OCI-LY1 (cell line): ENCODE measurements around the gene CACNA1C.

Experiments used
- H2AFZ ChIP-seq: fragments of 200-600 bp; sonication (generic), shearing (Covaris generic); 2 replicates; pipeline ENCODE4 v1.6.0; 2014; ENCODE audit warnings: antibody characterized with exemption, mild to moderate bottlenecking, low read length
- H3F3A ChIP-seq: fragments of 200-600 bp; sonication (generic), shearing (Covaris generic); 2 replicates; pipeline ENCODE4 v1.6.0; 2014; ENCODE audit warnings: mild to moderate bottlenecking, antibody characterized with exemption, low read length, moderate library complexity; ENCODE audit not compliant: insufficient read depth
- H3K27ac ChIP-seq: fragments of 200-600 bp; sonication (generic); 2 replicates; pipeline ENCODE4 v1.5.1; 2014; ENCODE audit warnings: low read length, mixed run types, mild to moderate bottlenecking, low read depth; ENCODE audit not compliant: poor library complexity, severe bottlenecking
- H3K27me3 ChIP-seq: fragments of 200-600 bp; sonication (generic); 2 replicates; pipeline ENCODE4 v1.6.0; 2014; ENCODE audit warnings: antibody characterized with exemption, mild to moderate bottlenecking, low read length, moderate library complexity; ENCODE audit not compliant: insufficient read depth
- H3K36me3 ChIP-seq: fragments of 200-600 bp; sonication (generic); 2 replicates; pipeline ENCODE4 v1.6.1; 2014; ENCODE audit warnings: mild to moderate bottlenecking, antibody characterized with exemption, low read length, moderate library complexity, mixed read lengths; ENCODE audit not compliant: insufficient read depth
- H3K4me1 ChIP-seq: fragments of 200-600 bp; sonication (generic); 2 replicates; pipeline ENCODE4 v1.5.1; 2014; ENCODE audit warnings: mild to moderate bottlenecking, low read length, moderate library complexity; ENCODE audit not compliant: insufficient read depth, severe bottlenecking
- H3K4me2 ChIP-seq: fragments of 200-600 bp; sonication (generic), shearing (Covaris generic); 2 replicates; pipeline ENCODE4 v1.6.1; 2014; ENCODE audit warnings: low read length
- H3K4me3 ChIP-seq: fragments of 200-600 bp; sonication (generic); 2 replicates; pipeline ENCODE4 v1.5.1; 2014; ENCODE audit warnings: low read length, low read depth, mild to moderate bottlenecking, mixed read lengths; ENCODE audit not compliant: poor library complexity, severe bottlenecking
- H3K79me2 ChIP-seq: fragments of 200-600 bp; shearing (Covaris generic); 2 replicates; pipeline ENCODE4 v1.6.1; 2016; ENCODE audit warnings: mixed run types, low read length, mixed read lengths; ENCODE audit not compliant: insufficient read depth
- H3K9ac ChIP-seq: fragments of 200-600 bp; sonication (generic), shearing (Covaris generic); 2 replicates; pipeline ENCODE4 v1.6.1; 2014; ENCODE audit warnings: mild to moderate bottlenecking, low read length, mixed read lengths
- H3K9me2 ChIP-seq: fragments of 200-600 bp; sonication (generic), shearing (Covaris generic); 2 replicates; pipeline ENCODE4 v1.6.1; 2014; ENCODE audit warnings: low read depth, mild to moderate bottlenecking, low read length, mixed read lengths
- H3K9me3 ChIP-seq: fragments of 200-600 bp; shearing (Covaris generic); 2 replicates; pipeline ENCODE4 v1.6.1; 2014; ENCODE audit warnings: low read length, mixed read lengths
- H4K20me1 ChIP-seq: fragments of 200-600 bp; sonication (generic), shearing (Covaris generic); 2 replicates; pipeline ENCODE4 v1.6.0; 2016; ENCODE audit warnings: mild to moderate bottlenecking, low read length; ENCODE audit not compliant: insufficient read depth
- EZH2 ChIP-seq: fragments of 200-600 bp; sonication (generic), shearing (Covaris generic); IDR thresholded peaks from 2 replicates; pipeline ENCODE4 v1.8.0; 2017; ENCODE audit warnings: borderline replicate concordance, mixed run types, mild to moderate bottlenecking, antibody characterized with exemption, low read length, moderate library complexity, mixed read lengths
- TF ChIP-seq, protein P1 (sequence below): fragments of 200-600 bp; sonication (generic), shearing (Covaris generic); IDR thresholded peaks from 2 replicates; pipeline ENCODE4 v1.5.1; 2017; ENCODE audit warnings: mild to moderate bottlenecking, antibody characterized with exemption, low read length, moderate library complexity, mixed read lengths

The CACNA1C gene

DNA sequence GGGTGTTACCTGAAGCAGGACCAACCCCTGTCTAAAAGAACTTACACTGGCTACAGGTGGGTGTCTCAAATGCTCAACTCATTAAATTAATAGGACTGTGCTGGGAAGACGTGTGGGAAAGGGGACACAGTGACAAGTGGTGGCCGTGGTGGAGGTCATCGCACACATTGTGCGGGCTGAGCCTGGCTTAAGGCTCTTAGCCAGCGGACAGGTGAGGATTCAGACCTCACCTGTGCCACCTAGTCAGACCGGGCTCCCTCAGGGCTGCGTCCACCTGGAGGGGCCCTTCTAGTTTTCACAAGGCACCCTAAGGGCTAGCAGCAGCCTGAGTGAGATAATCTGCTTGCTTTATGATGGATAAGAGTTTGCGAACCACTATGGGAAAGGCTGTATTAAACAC lies 616.8 kb downstream of the CACNA1C start:
- H3K4me1 ChIP-seq, result no peaks in the 10 kb centered on the region
- H3F3A ChIP-seq, result no peaks in the 10 kb centered on the region
- no peaks in the 10 kb centered on the region for H3K79me2 ChIP-seq
- H3K9me2 ChIP-seq, result no peaks in the 10 kb centered on the region
- H3K9ac ChIP-seq, result no peak overlapping the region
- H3K4me3 ChIP-seq, result no peak overlapping the region
- no peaks in the 10 kb centered on the region for H3K9me3 ChIP-seq
- H4K20me1 ChIP-seq, result no peaks in the 10 kb centered on the region
- no peak overlapping the region for H3K4me2 ChIP-seq
- H2AFZ ChIP-seq, result no peak overlapping the region
- H3K27me3 ChIP-seq, result peaks cover 10% of the 10 kb centered on the region; the same call in 1 of the 2 replicates
- H3K36me3 ChIP-seq, result no peaks in the 10 kb centered on the region
- no peak for TF ChIP-seq EZH2
- TF ChIP-seq, protein P1, sequence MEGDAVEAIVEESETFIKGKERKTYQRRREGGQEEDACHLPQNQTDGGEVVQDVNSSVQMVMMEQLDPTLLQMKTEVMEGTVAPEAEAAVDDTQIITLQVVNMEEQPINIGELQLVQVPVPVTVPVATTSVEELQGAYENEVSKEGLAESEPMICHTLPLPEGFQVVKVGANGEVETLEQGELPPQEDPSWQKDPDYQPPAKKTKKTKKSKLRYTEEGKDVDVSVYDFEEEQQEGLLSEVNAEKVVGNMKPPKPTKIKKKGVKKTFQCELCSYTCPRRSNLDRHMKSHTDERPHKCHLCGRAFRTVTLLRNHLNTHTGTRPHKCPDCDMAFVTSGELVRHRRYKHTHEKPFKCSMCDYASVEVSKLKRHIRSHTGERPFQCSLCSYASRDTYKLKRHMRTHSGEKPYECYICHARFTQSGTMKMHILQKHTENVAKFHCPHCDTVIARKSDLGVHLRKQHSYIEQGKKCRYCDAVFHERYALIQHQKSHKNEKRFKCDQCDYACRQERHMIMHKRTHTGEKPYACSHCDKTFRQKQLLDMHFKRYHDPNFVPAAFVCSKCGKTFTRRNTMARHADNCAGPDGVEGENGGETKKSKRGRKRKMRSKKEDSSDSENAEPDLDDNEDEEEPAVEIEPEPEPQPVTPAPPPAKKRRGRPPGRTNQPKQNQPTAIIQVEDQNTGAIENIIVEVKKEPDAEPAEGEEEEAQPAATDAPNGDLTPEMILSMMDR, result no peak
- H3K27ac ChIP-seq, result no peak overlapping the region

DNA sequence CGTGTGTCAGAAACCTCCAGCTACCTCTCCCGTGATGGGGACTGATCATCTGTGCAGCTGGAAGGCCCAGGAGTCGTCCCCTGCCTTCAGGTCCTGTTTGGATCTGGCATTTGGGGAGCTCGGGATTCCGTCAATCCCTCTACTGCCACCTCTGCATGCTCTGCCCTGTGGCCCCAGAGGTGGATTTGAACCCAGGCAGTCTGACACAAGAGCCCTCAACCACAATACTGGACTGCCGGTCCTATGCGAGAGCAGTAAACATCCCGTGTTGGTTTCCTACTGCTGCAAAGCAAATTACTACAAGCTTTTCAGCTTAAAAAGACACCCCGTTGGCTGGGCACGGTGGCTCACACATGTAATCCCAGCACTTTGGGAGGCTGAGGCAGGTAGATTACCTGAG lies 620.1 kb downstream of the CACNA1C start:
- no peaks in the 10 kb centered on the region for H3K9me2 ChIP-seq
- H3K4me3 ChIP-seq, result no peak overlapping the region
- H3K27ac ChIP-seq, result no peak overlapping the region
- H3K79me2 ChIP-seq, result no peaks in the 10 kb centered on the region
- peaks cover 13% of the 10 kb centered on the region; the same call in 1 of the 2 replicates for H3K27me3 ChIP-seq
- H3F3A ChIP-seq, result no peaks in the 10 kb centered on the region
- no peaks in the 10 kb centered on the region for H3K9me3 ChIP-seq
- TF ChIP-seq, protein P1, result no peak
- no peak for TF ChIP-seq EZH2
- H3K36me3 ChIP-seq, result no peaks in the 10 kb centered on the region
- no peak overlapping the region for H2AFZ ChIP-seq
- H3K4me1 ChIP-seq, result no peaks in the 10 kb centered on the region
- H3K9ac ChIP-seq, result no peak overlapping the region
- H4K20me1 ChIP-seq, result no peaks in the 10 kb centered on the region
- no peak overlapping the region for H3K4me2 ChIP-seq

DNA sequence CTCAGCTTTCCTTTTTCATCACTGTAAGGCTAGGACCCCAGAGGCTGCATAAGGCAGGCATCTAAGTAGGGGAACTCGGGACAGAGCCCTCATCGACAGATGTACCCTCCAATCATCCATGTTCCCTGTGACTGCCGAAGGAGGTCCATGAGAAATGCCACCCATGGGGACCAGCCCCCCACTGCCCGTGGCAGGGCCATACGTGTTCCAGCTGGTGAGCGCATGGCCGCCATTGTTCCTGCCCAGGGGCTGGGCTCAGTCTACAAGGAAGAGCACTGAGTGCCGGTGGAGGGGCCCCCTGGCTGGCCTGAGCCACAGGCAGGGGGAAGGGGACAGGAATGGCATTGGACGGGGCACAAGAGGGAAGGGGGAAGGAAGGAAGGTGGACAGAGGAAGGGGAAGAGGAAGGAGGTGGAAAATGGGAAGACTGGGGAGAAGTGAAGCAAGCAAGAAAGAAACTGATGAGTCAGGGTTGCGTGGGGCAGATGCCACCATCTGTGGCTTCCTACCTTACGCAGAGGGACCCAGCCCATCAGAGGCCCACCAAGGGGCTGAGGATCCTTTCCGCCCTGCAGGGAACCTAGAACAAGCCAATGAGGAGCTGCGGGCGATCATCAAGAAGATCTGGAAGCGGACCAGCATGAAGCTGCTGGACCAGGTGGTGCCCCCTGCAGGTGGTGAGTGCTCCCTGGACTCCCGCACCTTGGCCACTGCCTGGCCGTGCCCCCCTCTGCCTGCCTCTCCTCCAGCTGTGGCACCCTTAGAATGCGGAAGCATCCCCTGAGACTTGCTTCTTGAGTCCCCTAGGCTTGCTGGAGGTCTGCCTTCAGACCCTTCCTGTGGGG lies 621.4 kb downstream of the CACNA1C start:
- Histone ChIP-seq H3K9me2 (no peaks in the 10 kb centered on the region), H3K4me1 (no peaks in the 10 kb centered on the region), H2AFZ (no peak overlapping the region), H3K9ac (no peak overlapping the region), H3K36me3 (no peaks in the 10 kb centered on the region), H4K20me1 (no peaks in the 10 kb centered on the region), H3K9me3 (no peaks in the 10 kb centered on the region), H3K4me2 (no peak overlapping the region), H3F3A (no peaks in the 10 kb centered on the region), H3K4me3 (no peak overlapping the region), H3K79me2 (no peaks in the 10 kb centered on the region), H3K27ac (no peak overlapping the region), H3K27me3 (peaks cover 13% of the 10 kb centered on the region; the same call in 1 of the 2 replicates)
- no peak for TF ChIP-seq EZH2
- TF ChIP-seq, protein P1, result peak; percentile 39
